Lower leg skin (tissue), 3 donors: Measurements from ENCODE around the gene IQCH.

Experiments used
- POLR2A ChIP-seq, 2 donors: fragments of 450-650 bp; IDR thresholded peaks; one replicate each; pipeline ENCODE4 v1.6.1; 2016 to 2017; ENCODE audit warnings: antibody characterized with exemption in 2 of 2, mild to moderate bottlenecking in 1 of 2, moderate library complexity in 1 of 2
- TF ChIP-seq, protein P1 (sequence below), 3 donors: fragments of 450-650 bp; IDR thresholded peaks; one replicate each; pipeline ENCODE4 v1.5.1; 2016; ENCODE audit warnings: antibody characterized with exemption in 3 of 3, mild to moderate bottlenecking in 3 of 3, moderate library complexity in 2 of 3

- TF ChIP-seq, protein P1, sequence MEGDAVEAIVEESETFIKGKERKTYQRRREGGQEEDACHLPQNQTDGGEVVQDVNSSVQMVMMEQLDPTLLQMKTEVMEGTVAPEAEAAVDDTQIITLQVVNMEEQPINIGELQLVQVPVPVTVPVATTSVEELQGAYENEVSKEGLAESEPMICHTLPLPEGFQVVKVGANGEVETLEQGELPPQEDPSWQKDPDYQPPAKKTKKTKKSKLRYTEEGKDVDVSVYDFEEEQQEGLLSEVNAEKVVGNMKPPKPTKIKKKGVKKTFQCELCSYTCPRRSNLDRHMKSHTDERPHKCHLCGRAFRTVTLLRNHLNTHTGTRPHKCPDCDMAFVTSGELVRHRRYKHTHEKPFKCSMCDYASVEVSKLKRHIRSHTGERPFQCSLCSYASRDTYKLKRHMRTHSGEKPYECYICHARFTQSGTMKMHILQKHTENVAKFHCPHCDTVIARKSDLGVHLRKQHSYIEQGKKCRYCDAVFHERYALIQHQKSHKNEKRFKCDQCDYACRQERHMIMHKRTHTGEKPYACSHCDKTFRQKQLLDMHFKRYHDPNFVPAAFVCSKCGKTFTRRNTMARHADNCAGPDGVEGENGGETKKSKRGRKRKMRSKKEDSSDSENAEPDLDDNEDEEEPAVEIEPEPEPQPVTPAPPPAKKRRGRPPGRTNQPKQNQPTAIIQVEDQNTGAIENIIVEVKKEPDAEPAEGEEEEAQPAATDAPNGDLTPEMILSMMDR (IDR thresholded peaks at IDR 0.05), result no peak
- TF ChIP-seq POLR2A (IDR thresholded peaks at IDR 0.05), result no peak
Measured at GRCh38 chr15:67340630-67341029, 86.0 kb downstream of the IQCH start.
